Measurements from ENCODE around the gene PARD6B. TPM values are rescaled to one million over a fixed set of nuclear protein-coding genes. Genes with fewer than 3 reads are reported as not detected.

PARD6B gene
- total RNA-seq, 4 donors from 2014 or later: 1.6 to 2.2 (median 1.9) TPM

DNA sequence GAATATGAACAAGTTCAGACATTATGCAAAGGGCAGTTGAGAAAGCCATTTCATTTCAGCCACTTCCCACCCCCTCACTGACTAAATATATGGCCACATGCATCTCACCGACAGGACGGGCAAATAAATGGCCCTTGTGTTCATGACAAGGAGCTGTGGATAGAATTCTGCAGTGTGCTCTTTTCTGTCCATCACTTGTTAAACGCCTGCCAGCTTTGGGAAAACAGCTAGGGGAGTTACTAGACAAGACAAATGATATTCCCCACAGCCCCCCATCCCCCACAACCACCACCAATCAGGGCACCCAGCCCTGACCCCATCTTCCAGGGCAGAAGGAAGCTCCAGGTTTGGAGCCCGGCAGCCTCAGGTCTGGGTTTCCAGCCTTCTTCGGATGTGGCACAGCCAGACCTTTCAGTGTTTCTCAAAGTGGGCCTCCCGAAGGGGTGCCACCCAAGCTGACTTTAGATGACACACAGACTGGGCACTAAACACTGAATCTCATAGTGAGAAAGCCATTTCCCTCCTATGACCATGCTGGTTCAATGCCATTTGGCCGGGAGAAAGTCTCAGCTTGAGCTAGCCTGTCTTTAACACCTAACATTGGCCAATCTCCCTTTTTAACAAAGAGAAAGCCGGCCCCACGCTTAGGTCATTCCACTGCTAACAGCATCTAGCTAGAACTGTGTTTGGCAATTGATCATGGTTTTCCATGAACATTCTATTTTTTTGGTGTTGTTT, 36.1 kb upstream of the PARD6B start:
- TF ChIP-seq, protein P1, sequence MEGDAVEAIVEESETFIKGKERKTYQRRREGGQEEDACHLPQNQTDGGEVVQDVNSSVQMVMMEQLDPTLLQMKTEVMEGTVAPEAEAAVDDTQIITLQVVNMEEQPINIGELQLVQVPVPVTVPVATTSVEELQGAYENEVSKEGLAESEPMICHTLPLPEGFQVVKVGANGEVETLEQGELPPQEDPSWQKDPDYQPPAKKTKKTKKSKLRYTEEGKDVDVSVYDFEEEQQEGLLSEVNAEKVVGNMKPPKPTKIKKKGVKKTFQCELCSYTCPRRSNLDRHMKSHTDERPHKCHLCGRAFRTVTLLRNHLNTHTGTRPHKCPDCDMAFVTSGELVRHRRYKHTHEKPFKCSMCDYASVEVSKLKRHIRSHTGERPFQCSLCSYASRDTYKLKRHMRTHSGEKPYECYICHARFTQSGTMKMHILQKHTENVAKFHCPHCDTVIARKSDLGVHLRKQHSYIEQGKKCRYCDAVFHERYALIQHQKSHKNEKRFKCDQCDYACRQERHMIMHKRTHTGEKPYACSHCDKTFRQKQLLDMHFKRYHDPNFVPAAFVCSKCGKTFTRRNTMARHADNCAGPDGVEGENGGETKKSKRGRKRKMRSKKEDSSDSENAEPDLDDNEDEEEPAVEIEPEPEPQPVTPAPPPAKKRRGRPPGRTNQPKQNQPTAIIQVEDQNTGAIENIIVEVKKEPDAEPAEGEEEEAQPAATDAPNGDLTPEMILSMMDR (IDR thresholded peaks at IDR 0.05; ENCODE audit: low read depth): peak; percentile 24

DNA sequence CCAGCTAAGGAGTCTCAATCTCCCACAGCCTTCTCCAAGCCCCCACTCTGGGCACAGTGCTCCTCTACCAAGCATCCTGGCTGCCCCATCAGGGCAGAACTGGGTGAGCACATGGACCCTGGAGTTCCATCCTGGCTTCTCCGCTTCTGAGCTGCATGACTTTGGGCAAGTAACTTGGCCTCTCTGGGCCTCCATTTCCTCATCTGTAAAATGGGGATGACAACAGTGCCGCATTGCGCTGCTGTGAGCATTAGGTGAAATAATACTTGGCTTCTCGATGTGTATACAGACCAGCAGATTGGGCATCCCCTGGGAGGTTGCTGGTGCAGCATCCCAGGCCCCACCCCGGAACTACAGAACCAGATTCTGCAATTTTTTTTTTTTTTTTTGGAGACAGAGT, 31.7 kb upstream of the PARD6B start:
- TF ChIP-seq, protein P1 (IDR thresholded peaks at IDR 0.05; ENCODE audit: low read depth): no peak

DNA sequence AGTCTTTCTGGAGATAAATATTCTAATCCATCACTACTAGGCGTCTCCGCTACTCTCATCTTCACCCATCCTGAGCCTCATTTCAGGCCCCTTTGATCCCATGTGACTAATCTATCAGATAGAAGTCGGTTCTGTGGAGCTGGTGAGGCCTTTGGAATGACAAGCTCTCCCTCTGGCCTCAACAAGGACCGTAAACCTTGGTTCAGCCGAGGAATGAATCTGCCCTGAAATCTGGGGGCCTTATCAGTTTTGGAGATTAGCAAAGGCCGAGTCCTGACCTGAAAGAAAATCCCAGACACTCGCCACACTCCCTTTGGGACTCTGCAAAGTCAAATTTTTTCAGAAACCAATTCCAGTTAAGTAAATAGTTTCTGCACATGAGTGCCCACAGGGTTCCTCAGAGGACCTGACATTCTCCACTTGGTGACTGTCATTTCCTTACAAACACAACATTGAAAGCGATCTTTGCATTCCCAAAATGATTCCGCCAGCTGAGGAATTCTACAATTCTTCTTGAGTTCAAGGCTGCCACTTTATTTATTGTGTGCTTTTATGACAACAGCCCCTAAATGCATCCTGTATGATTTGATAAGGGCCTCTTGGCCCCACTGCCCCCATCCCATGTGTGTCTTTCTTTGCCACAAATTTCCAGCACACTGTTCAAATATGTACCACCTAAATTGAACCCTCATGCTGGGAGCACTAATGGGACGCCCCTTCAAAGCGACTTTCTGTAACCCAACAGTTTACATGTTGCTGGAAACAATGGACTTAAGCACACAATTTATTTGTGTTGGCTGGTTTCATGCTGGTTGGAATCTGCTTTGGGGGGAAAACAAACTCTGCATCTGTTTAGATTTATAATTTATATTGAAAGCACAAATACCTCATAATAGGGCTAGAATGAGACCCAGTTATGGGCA, 30.1 kb upstream of the PARD6B start:
- TF ChIP-seq, protein P1 (IDR thresholded peaks at IDR 0.05; ENCODE audit: low read depth): no peak

DNA sequence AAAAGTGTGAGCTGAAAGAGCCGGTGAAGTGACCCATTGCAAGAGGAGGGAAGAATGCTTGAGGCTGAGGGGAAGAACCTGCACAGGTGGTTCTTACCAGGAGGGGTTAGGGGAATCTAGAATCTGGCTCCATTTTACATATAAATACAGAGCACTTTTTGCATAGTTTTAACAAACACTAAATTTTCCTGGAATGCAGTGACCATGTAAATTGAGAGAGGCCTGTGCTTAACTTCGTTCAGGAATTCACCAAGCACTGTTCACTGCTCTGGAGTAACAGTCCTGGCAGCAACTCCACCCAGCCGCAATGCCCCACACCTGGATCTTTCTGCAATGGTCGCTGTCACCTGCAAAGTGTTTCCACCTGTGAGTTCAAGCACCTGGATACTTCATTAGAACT, 26.9 kb upstream of the PARD6B start:
- TF ChIP-seq, protein P1 (IDR thresholded peaks at IDR 0.05; ENCODE audit: low read depth): no peak

DNA sequence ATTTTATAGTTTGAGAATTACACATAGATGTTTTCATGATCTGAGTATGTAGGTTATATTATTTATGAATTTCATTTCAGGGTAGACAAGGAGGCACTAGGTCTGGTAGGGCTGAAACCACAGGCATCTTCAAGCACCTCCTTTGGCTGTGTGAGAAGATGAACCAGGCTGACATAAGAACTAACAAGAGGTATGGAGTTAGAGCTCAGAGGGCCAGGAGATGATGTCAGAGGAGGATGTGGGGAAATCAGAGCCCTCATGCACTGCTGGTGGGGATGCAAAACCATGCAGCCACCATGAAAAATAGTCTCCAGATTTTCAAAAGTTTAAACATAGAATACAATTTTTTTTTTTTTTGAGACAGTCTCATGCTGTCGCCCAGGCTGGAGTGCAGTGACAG, 26.4 kb upstream of the PARD6B start:
- TF ChIP-seq, protein P1 (IDR thresholded peaks at IDR 0.05; ENCODE audit: low read depth): no peak

DNA sequence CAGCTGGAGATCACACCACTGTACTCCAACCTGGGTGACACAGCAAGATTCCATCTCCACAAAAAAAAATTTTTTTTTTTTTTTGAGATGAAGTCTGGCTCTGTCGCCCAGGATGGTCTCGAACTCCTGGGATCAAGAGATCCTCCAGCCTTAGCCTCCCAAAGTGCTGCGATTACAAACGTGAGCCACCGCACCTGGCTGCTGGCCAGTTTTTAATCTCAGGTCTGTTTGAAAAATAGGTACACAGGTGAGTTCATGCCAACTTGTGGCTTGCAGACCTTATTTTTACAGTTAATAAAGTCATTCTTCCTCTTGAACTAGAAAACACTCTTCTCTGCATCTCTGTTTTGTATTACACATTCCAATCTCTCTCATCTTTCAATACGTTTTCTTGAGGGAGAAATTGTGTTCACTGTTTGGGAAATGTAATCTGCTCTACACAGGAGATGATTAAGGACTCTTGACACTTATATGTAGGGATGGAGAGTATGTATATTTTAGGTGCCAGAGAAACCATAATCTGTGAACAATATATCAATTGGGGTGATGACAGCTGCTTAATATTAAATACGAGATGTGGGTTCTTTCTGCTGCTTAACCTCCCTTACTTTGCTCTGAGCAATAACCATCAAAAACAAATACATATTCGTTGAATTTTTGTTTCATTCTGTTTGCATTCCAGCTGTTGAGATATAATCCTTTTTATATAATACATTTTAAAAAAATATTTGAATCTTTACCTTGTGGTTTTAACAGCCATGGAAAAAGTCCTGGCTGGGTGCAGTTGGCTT, 22.3 kb upstream of the PARD6B start:
- TF ChIP-seq, protein P1 (IDR thresholded peaks at IDR 0.05; ENCODE audit: low read depth): peak; percentile 30

All from subcutaneous adipose tissue (tissue), 4 donors.